Aorta (tissue), 5 donors: ENCODE results near the gene SUCLA2. TPM values are rescaled to one million over a fixed set of nuclear protein-coding genes. Genes with fewer than 3 reads are reported as not detected.
"Not testable (repeated sequence)": the region's sequence is repeated elsewhere in the genome, so short reads cannot be mapped to it uniquely, and the experiment has no call there.

ENCODE experiments used
- ATAC-seq: fragments of 200-7000 bp; cut with Tn5 transposase; one replicate; pipeline ENCODE4 v1.9.1; 2022; ENCODE audit warnings: moderate library complexity; ENCODE audit not compliant: low FRiP score
- DNase-seq, 2 donors: peaks; one replicate each; pipeline ENCODE4 v3.0.0-alpha.2; 2020
- H3K27ac ChIP-seq, 2 donors: one replicate each; pipeline ENCODE4 v1.5.1; 2013; ENCODE audit warnings: low read length in 2 of 2, mild to moderate bottlenecking in 2 of 2, moderate library complexity in 2 of 2, control low read depth in 1 of 2, inconsistent platforms in 1 of 2, low read depth in 1 of 2
- H3K27me3 ChIP-seq, 2 donors: one replicate each; pipeline ENCODE4 v1.6.1; 2013; ENCODE audit warnings: control low read depth in 1 of 2, low read length in 1 of 2, mild to moderate bottlenecking in 1 of 2, moderate library complexity in 1 of 2; ENCODE audit not compliant: insufficient read depth in 2 of 2, control insufficient read depth in 1 of 2
- H3K36me3 ChIP-seq, 2 donors: one replicate each; pipeline ENCODE4 v1.6.1; 2013; ENCODE audit warnings: control low read depth in 1 of 2, low read length in 1 of 2, mild to moderate bottlenecking in 1 of 2; ENCODE audit not compliant: insufficient read depth in 2 of 2, control insufficient read depth in 1 of 2
- H3K4me1 ChIP-seq, 2 donors: one replicate each; pipeline ENCODE4 v1.6.1; 2013; ENCODE audit warnings: low read length in 2 of 2, control low read depth in 1 of 2, mild to moderate bottlenecking in 1 of 2, moderate library complexity in 1 of 2; ENCODE audit not compliant: insufficient read depth in 2 of 2, control insufficient read depth in 1 of 2
- H3K4me3 ChIP-seq, 2 donors: one replicate each; pipeline ENCODE4 v1.5.1; 2013; ENCODE audit warnings: low read length in 2 of 2, control low read depth in 1 of 2, mild to moderate bottlenecking in 1 of 2
- H3K9me3 ChIP-seq: one replicate; pipeline ENCODE4 v1.6.1; 2013; ENCODE audit warnings: mild to moderate bottlenecking, low read length; ENCODE audit not compliant: control insufficient read depth
- WGBS, 2 donors: extraction: QIAGEN DNeasy Blood & Tissue Kit; methylation state at CpG; one replicate each; pipeline ENCODE4 v1.1.7; 2013; 5-methylcytosine and 5-hydroxymethylcytosine counted together
- intact Hi-C, 2 donors: fragments of 100-400 bp; cut with DNase I; formaldehyde crosslinking; loops; one replicate each; pipeline versions ENCODE4 v1.14.2 to v1.15.0; 2022
- polyA plus RNA-seq, 2 donors: library from polyadenylated mRNA; stranded (reverse); fragments of 200-250 nt; gene quantifications; one replicate each; pipeline ENCODE4 v1.2.3, GENCODE V29; 2013
- total RNA-seq, 2 donors: library from RNA; stranded (reverse); fragmentation: NEBNext Ultra II Directional; extraction: Animal tissue kit (Norgen Biotek cat#: 25700); gene quantifications; one replicate each; pipeline ENCODE4 v1.2.1, GENCODE V29; 2021
- donor health status: healthy with polysubstance abuse.
- donor health status: Bipolar disorder and iron deficiency.
- donor health status: DM: no; HTN: no; CAD: no.
- donor health status: DM: no; HTN: no; CAD: no.
- donor health status: DM: yes; HTN: yes; CAD: no.

SUCLA2 gene
- total and polyA plus RNA-seq, 4 donors = 33.7 to 42.0 (median 37.3) TPM

DNA sequence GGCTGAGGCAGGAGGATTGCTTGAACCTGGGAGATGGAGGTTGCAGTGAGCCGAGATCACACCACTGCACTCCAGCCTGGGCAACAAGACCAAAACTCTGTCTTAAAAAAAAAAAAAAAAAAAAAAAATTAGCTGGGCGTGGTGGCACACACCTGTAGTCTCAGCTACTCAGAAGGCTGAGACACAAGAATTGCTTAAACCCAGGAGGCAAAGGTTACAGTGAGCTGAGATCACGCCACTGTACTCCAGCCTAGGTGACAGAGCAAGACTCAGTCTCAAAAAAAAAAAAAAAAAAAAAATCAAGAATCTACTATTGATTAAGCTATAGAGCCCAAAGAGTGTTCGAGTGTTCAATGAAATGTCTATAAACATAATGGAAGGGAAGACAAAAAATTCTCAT, 55.9 kb downstream of the SUCLA2 start:
- H3K36me3 ChIP-seq, H3K4me1 ChIP-seq, ATAC-seq, DNase-seq, H3K27me3 ChIP-seq, H3K27ac ChIP-seq, H3K9me3 ChIP-seq, intact Hi-C loops, H3K4me3 ChIP-seq: not testable (repeated sequence)
- WGBS, 2 donors = 99 to 100% methylated on average over 4 of the region's 4 CpGs

DNA sequence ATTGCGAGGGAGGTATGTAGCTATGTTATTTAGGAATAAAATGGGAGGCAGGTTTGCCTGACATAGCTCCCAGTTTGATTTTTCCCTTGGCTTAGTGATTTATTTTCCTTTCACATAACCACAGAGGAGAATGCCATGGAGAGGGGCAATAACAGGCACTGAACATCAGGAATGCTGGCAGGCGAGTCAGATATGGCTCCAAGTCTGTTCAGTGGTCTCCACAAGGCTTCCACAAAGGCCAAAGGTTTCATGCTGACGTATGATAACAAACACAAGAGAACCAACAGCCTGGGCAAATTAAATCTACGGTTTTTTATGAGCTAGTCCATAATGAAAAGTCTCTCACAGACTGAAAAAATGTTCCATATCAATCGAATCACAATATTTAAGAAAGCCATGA, 66.7 kb downstream of the SUCLA2 start:
- DNase-seq (no peak), ATAC-seq (no peak)
- Histone ChIP-seq H3K4me3 (no peak overlapping the region), H3K27ac (no peak overlapping the region), H3K9me3 (no peaks in the 10 kb centered on the region), H3K36me3 (no peaks in the 10 kb centered on the region), H3K27me3 (no peaks in the 10 kb centered on the region), H3K4me1 (no peaks in the 10 kb centered on the region)
- intact Hi-C loops = no loop called here
- 65 to 73% methylated on average over 5 of the region's 5 CpGs for WGBS, 2 donors

DNA sequence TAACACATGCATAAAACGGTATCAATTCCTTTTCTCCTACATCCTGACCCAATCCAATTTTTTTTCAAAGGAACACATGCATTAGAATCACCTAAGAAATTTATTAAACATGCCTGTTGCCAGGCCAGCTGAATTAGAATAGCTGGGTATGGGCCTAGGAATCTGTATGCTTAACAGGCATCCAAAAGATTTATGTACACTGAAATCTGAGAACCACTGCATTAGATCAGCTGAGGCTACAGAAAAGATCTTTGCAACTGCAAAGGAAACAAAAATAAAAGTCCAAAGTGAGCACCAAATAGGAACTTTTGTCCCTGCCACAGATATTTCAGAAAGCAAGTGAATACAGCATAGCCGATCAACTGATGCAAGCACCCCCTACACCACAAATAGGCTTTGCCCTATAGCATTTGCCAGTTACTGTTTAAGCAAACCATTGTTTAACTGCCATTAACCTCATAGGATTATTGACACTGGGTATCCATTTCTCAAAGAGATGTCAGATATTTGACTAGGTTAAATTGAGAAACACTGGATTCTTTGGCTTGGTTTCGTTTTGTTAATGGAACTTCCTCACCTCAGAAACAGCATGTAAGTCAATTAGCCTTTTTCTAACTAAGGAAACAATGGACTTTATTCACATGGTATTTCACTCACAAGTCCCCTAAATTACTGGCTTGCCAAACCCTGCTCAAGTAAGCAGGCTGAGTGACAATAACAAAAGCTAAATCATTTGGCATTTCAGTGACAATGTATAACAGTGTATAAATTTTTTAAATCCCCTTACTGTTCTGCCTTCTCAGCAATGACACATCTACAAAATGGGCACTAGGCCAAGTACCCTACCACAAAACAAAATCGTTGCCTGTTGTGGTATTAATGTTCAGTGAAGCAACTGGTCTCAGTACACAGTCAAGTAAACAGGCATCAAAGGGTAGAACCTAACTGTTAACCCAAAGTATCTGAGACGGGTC, 67.8 kb downstream of the SUCLA2 start:
- no peaks in the 10 kb centered on the region for H3K9me3 ChIP-seq
- no peak for ATAC-seq
- no peaks in the 10 kb centered on the region for H3K27me3 ChIP-seq
- no peaks in the 10 kb centered on the region for H3K4me1 ChIP-seq
- H3K4me3 ChIP-seq = no peak overlapping the region
- WGBS, 2 donors = 55 to 57% methylated on average over 5 of the region's 5 CpGs
- no peak for DNase-seq
- intact Hi-C loops = no loop called here
- H3K36me3 ChIP-seq = no peaks in the 10 kb centered on the region
- no peak overlapping the region for H3K27ac ChIP-seq

DNA sequence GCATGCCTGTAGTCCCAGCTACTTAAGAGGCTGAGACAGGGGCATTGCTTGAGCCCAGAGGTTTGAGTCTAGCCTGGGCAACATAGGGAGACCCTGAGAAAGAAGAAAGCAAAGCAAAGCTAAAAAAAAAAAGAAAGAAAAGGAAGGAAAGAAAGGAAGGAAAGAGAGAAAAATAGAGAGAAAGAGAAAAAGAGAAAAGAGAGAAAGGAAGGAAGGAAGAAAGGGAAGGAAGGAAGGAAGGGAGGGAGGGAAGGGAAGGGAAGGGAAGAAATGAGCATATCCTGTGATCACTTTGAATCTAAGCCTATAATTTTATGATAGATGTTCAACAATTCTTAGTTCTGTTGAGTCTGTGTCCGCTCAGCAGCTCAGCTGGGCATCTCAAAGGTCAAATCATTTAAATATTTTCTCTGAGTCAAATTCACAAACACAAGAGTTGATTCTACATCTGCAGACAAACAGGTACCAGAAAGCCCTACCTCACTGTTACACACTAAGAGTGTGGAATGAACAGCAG, 70.4 kb downstream of the SUCLA2 start:
- Histone ChIP-seq H3K4me1 (no peaks in the 10 kb centered on the region), H3K36me3 (no peaks in the 10 kb centered on the region), H3K27ac (no peak overlapping the region), H3K27me3 (no peaks in the 10 kb centered on the region), H3K9me3 (no peaks in the 10 kb centered on the region), H3K4me3 (no peak overlapping the region)
- ATAC-seq = no peak
- no peak for DNase-seq
- intact Hi-C loops = no loop called here
- 79 to 83% methylated on average over 1 of the region's 1 CpG for WGBS, 2 donors

GRCh38 chr13:47929156-47929555, 71.9 kb downstream of the SUCLA2 start:
- H3K4me3 ChIP-seq = no peak overlapping the region
- intact Hi-C loops = no loop called here
- H3K9me3 ChIP-seq = no peaks in the 10 kb centered on the region
- H3K36me3 ChIP-seq = no peaks in the 10 kb centered on the region
- H3K27ac ChIP-seq = no peak overlapping the region
- WGBS, 2 donors = 51 to 53% methylated on average over 3 of the region's 3 CpGs
- H3K4me1 ChIP-seq = no peaks in the 10 kb centered on the region
- no peak for ATAC-seq
- H3K27me3 ChIP-seq = no peaks in the 10 kb centered on the region
- DNase-seq = no peak

GRCh38 chr13:47917022-47917574, 84.0 kb downstream of the SUCLA2 start:
- WGBS, 2 donors = 85 to 89% methylated on average over 4 of the region's 4 CpGs
- no peak for DNase-seq
- no peaks in the 10 kb centered on the region for H3K36me3 ChIP-seq

GRCh38 chr13:47908197-47908902, 92.7 kb downstream of the SUCLA2 start:
- 82% methylated on average over 12 of the region's 12 CpGs for WGBS, 2 donors
- DNase-seq = no peak
- no peak for ATAC-seq

More at GRCh38 chr13:47917022-47917574, 84.0 kb downstream of the SUCLA2 start:
- ATAC-seq = no peak
- intact Hi-C loops = no loop called here
- Histone ChIP-seq H3K27me3 (no peaks in the 10 kb centered on the region), H3K4me3 (no peak overlapping the region), H3K4me1 (no peaks in the 10 kb centered on the region), H3K27ac (no peak overlapping the region), H3K9me3 (no peaks in the 10 kb centered on the region)

DNA sequence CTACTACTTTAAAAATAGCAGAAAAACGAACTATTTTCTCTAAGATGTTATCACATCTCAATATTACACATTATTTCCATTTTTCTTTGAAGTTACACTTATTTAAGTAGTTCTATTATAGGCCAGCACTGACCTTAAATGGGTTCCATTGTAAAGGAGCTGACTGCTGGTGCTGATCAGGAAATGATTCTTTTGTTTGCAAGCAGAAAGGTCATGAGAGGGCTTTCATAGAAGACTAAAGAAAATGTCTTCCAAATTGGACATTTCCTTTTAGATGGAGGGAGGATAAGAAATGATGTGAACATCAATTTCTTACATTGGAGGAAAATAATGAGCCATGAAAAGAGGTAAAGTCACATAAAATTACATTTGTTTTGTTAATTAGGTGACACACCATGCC, 96.2 kb downstream of the SUCLA2 start:
- WGBS, 2 donors = 39 to 47% methylated on average over 1 of the region's 1 CpG
- Histone ChIP-seq H3K4me3 (no peak overlapping the region), H3K27ac (no peak overlapping the region), H3K36me3 (no peaks in the 10 kb centered on the region), H3K4me1 (no peaks in the 10 kb centered on the region), H3K9me3 (no peaks in the 10 kb centered on the region), H3K27me3 (no peaks in the 10 kb centered on the region)
- no peak for DNase-seq
- intact Hi-C loops = no loop called here
- no peak for ATAC-seq

More at GRCh38 chr13:47908197-47908902, 92.7 kb downstream of the SUCLA2 start:
- Histone ChIP-seq H3K4me1 (no peaks in the 10 kb centered on the region), H3K9me3 (no peaks in the 10 kb centered on the region), H3K36me3 (no peaks in the 10 kb centered on the region), H3K27ac (no peak overlapping the region), H3K27me3 (no peaks in the 10 kb centered on the region), H3K4me3 (no peak overlapping the region)
- intact Hi-C loops = no loop called here
